WTC11 (cell line): Measurements from ENCODE around the gene TBX10. TPM values are rescaled to one million over a fixed set of nuclear protein-coding genes. Genes with fewer than 3 reads are reported as not detected.

Experiments used
- AFF4 ChIP-seq: sonication (generic); formaldehyde crosslinking; IDR thresholded peaks from 2 replicates; pipeline ENCODE4 v1.8.1; 2023; ENCODE audit warnings: mild to moderate bottlenecking, missing genetic modification reagents, borderline replicate concordance
- ATF1 ChIP-seq: sonication (generic); formaldehyde crosslinking; IDR thresholded peaks from 2 replicates; pipeline ENCODE4 v1.8.1; 2023; ENCODE audit warnings: mild to moderate bottlenecking, moderate library complexity, missing genetic modification reagents
- ATF2 ChIP-seq: sonication (generic); formaldehyde crosslinking; IDR thresholded peaks from 2 replicates; pipeline ENCODE4 v1.8.1; 2022; ENCODE audit warnings: low read depth, missing genetic modification reagents, borderline replicate concordance
- CBFB ChIP-seq: sonication (generic); formaldehyde crosslinking; IDR thresholded peaks from 2 replicates; pipeline ENCODE4 v1.8.1; 2022; ENCODE audit warnings: mild to moderate bottlenecking, low read depth, missing genetic modification reagents
- E2F1 ChIP-seq: sonication (generic); formaldehyde crosslinking; IDR thresholded peaks from 2 replicates; pipeline ENCODE4 v1.8.0; 2022; ENCODE audit warnings: mild to moderate bottlenecking, missing genetic modification reagents
- E2F5 ChIP-seq: sonication (generic); formaldehyde crosslinking; IDR thresholded peaks from 2 replicates; pipeline ENCODE4 v1.8.1; 2022; ENCODE audit warnings: mild to moderate bottlenecking, moderate library complexity, missing genetic modification reagents
- EMX1 ChIP-seq: fragments of 250-450 bp; sonication (Bioruptor Pico); IDR thresholded peaks from 2 replicates; pipeline ENCODE4 v1.8.0; 2021; ENCODE audit warnings: mild to moderate bottlenecking
- GRHL2 ChIP-seq: fragments of 250-450 bp; sonication (Bioruptor Pico); IDR thresholded peaks from 2 replicates; pipeline ENCODE4 v1.8.0; 2022; ENCODE audit warnings: mild to moderate bottlenecking, moderate library complexity; ENCODE audit not compliant: insufficient replicate concordance, severe bottlenecking
- HMGA2 ChIP-seq: fragments of 250-450 bp; sonication (Bioruptor Pico); IDR thresholded peaks from 2 replicates; pipeline ENCODE4 v1.4.0; 2021; ENCODE audit warnings: mild to moderate bottlenecking, moderate library complexity
- JUN ChIP-seq: sonication (generic); formaldehyde crosslinking; IDR thresholded peaks from 2 replicates; pipeline ENCODE4 v1.8.0; 2023; ENCODE audit warnings: mild to moderate bottlenecking, missing genetic modification reagents
- KAT7 ChIP-seq: sonication (generic); formaldehyde crosslinking; IDR thresholded peaks from 2 replicates; pipeline ENCODE4 v1.8.1; 2023; ENCODE audit warnings: missing genetic modification reagents, mild to moderate bottlenecking, borderline replicate concordance
- MAX ChIP-seq: sonication (generic); formaldehyde crosslinking; IDR thresholded peaks from 2 replicates; pipeline ENCODE4 v1.8.0; 2022; ENCODE audit warnings: mild to moderate bottlenecking, missing genetic modification reagents
- NFATC4 ChIP-seq: fragments of 250-450 bp; sonication (Bioruptor Pico); IDR thresholded peaks from 2 replicates; pipeline ENCODE4 v1.9.0; 2021; ENCODE audit warnings: mild to moderate bottlenecking
- NFE2L1 ChIP-seq: sonication (generic); formaldehyde crosslinking; IDR thresholded peaks from 2 replicates; pipeline ENCODE4 v1.8.1; 2023; ENCODE audit warnings: missing genetic modification reagents
- NR3C1 ChIP-seq: sonication (generic); formaldehyde crosslinking; conservative IDR thresholded peaks from 2 replicates; pipeline ENCODE4 v1.8.1; 2023; ENCODE audit warnings: low read depth, mild to moderate bottlenecking, missing genetic modification reagents
- PREB ChIP-seq: sonication (generic); formaldehyde crosslinking; IDR thresholded peaks from 2 replicates; pipeline ENCODE4 v1.8.1; 2022; ENCODE audit warnings: mild to moderate bottlenecking, missing genetic modification reagents, moderate library complexity, borderline replicate concordance
- SMAD3 ChIP-seq: sonication (generic); formaldehyde crosslinking; IDR thresholded peaks from 2 replicates; pipeline ENCODE4 v1.8.0; 2022; ENCODE audit warnings: missing genetic modification reagents, mild to moderate bottlenecking, borderline replicate concordance
- SMAD4 ChIP-seq: sonication (generic); formaldehyde crosslinking; IDR thresholded peaks from 2 replicates; pipeline ENCODE4 v1.8.0; 2022; ENCODE audit warnings: mild to moderate bottlenecking, missing genetic modification reagents
- TCF7 ChIP-seq: sonication (generic); formaldehyde crosslinking; IDR thresholded peaks from 2 replicates; pipeline ENCODE4 v1.8.0; 2022; ENCODE audit warnings: mild to moderate bottlenecking, low read depth, missing genetic modification reagents, moderate library complexity
- TEAD1 ChIP-seq: sonication (generic); formaldehyde crosslinking; IDR thresholded peaks from 2 replicates; pipeline ENCODE4 v1.8.0; 2022; ENCODE audit warnings: mild to moderate bottlenecking, missing genetic modification reagents
- ZMAT4 ChIP-seq: fragments of 250-450 bp; sonication (Bioruptor Pico); IDR thresholded peaks from 2 replicates; pipeline ENCODE4 v1.9.0; 2021; ENCODE audit warnings: mild to moderate bottlenecking
- ZNF219 ChIP-seq: sonication (generic); formaldehyde crosslinking; IDR thresholded peaks from 2 replicates; pipeline ENCODE4 v1.8.0; 2023; ENCODE audit warnings: missing genetic modification reagents, mild to moderate bottlenecking, borderline replicate concordance
- ZNF396 ChIP-seq: fragments of 250-450 bp; sonication (Bioruptor Pico); IDR thresholded peaks from 2 replicates; pipeline ENCODE4 v1.8.0; 2021; ENCODE audit warnings: mild to moderate bottlenecking, moderate library complexity, borderline replicate concordance
- ZNF416 ChIP-seq: fragments of 250-450 bp; sonication (Bioruptor Pico); IDR thresholded peaks from 2 replicates; pipeline ENCODE4 v1.9.0; 2021; ENCODE audit warnings: mild to moderate bottlenecking, inconsistent platforms
- ZNF512 ChIP-seq: sonication (generic); formaldehyde crosslinking; IDR thresholded peaks from 2 replicates; pipeline ENCODE4 v1.8.1; 2022; ENCODE audit warnings: missing genetic modification reagents, borderline replicate concordance
- ZSCAN18 ChIP-seq: fragments of 250-450 bp; sonication (Bioruptor Pico); IDR thresholded peaks from 2 replicates; pipeline ENCODE4 v2.1.2; 2022; ENCODE audit warnings: mild to moderate bottlenecking, moderate library complexity
- total RNA-seq: library from RNA; stranded (reverse); gene quantifications from 3 replicates; pipeline ENCODE4 v1.2.3, GENCODE V29; 2021

Gene TBX10
- total RNA-seq, 1 experiment from 2014 or later: not detected

GRCh38 chr11:67583247-67584204 lies 56.0 kb downstream of the TBX10 start, which contains the start of gene GSTP1 (continued):
- TF ChIP-seq ZSCAN18 (CRISPR knock-in tag) (no peak), EMX1 (CRISPR knock-in tag) (no peak), TCF7 (CRISPR knock-in tag) (peak; percentile 46; the same call in 1 of the 2 replicates), E2F5 (CRISPR knock-in tag) (peak; percentile 71; the same call in 1 of the 2 replicates), PREB (CRISPR knock-in tag) (no peak), GRHL2 (CRISPR knock-in tag) (no peak), JUN (CRISPR knock-in tag) (peak; percentile 69; the same call in 1 of the 2 replicates), SMAD3 (CRISPR knock-in tag) (no peak), MAX (CRISPR knock-in tag) (no peak), CBFB (CRISPR knock-in tag) (no peak), ZNF219 (CRISPR knock-in tag) (no peak), ZNF416 (CRISPR knock-in tag) (no peak), HMGA2 (CRISPR knock-in tag) (peak; percentile 100), ATF2 (CRISPR knock-in tag) (no peak), E2F1 (CRISPR knock-in tag) (no peak), KAT7 (CRISPR knock-in tag) (no peak; the same call in 1 of the 2 replicates), TEAD1 (CRISPR knock-in tag) (peak; percentile 54; the same call in 1 of the 2 replicates), ZNF396 (CRISPR knock-in tag) (no peak), ZMAT4 (no peak), SMAD4 (CRISPR knock-in tag) (no peak), NFE2L1 (CRISPR knock-in tag) (peak; percentile 96), AFF4 (CRISPR knock-in tag) (peak; percentile 66; the same call in 1 of the 2 replicates), NFATC4 (CRISPR knock-in tag) (no peak), ZNF512 (CRISPR knock-in tag) (no peak), NR3C1 (CRISPR knock-in tag) (no peak), ATF1 (CRISPR knock-in tag) (no peak)
